Panc1 (cell line): Measurements from ENCODE around the gene PET100. TPM values are rescaled to one million over a fixed set of nuclear protein-coding genes. Genes with fewer than 3 reads are reported as not detected.

Experiments used
- ATAC-seq: fragments of 200-7000 bp; cut with Tn5 transposase; 2 replicates; pipeline ENCODE4 v1.9.1; 2020; ENCODE audit warnings: mild to moderate bottlenecking, moderate library complexity
- BruUV-seq: library from RNA; stranded (reverse); fragments of 400-500 nt; replicated peaks from 2 replicates; lab custom pipeline; 2021; lab: Mats Ljungman, UMichigan
- CTCF ChIA-PET: fragments of 300-600 bp; sonication (Branson Sonifier 250); formaldehyde crosslinking; loops from one replicate; lab custom pipeline; 2022; ENCODE audit warnings: antibody characterized with exemption; lab: Charles Lee
- POLR2A ChIA-PET: fragments of 300-600 bp; sonication (Branson Sonifier 250); formaldehyde crosslinking; loops from one replicate; lab custom pipeline; 2022; ENCODE audit warnings: antibody characterized with exemption; lab: Charles Lee
- DNase-seq: peaks from one replicate; pipeline ENCODE4 v3.0.0-alpha.2; 2010; ENCODE audit warnings: low read depth, low spot score
- H3K27ac ChIP-seq: 2 replicates; pipeline ENCODE4 v1.5.1; 2011; ENCODE audit warnings: mild to moderate bottlenecking, low read length, inconsistent platforms
- H3K27me3 ChIP-seq: fragments of 200-500 bp; sonication (Bioruptor generic); 2 replicates; pipeline ENCODE4 v1.6.0; 2014; ENCODE audit warnings: low read length, inconsistent platforms; ENCODE audit not compliant: control insufficient read depth, insufficient read depth
- H3K36me3 ChIP-seq: fragments of 200-500 bp; sonication (Bioruptor generic); 2 replicates; pipeline ENCODE4 v1.5.1; 2014; ENCODE audit warnings: inconsistent platforms, mild to moderate bottlenecking, low read length, moderate library complexity; ENCODE audit not compliant: control insufficient read depth, insufficient read depth
- H3K4me1 ChIP-seq: 2 replicates; pipeline ENCODE4 v1.5.1; 2011; ENCODE audit warnings: inconsistent platforms, mild to moderate bottlenecking, low read length, moderate library complexity; ENCODE audit not compliant: control insufficient read depth, insufficient read depth
- H3K4me3 ChIP-seq, 2 experiments: 2 replicates each; pipeline ENCODE4 v1.5.1; 2011 to 2012; ENCODE audit warnings: low read depth in 2 of 2, low read length in 2 of 2, mild to moderate bottlenecking in 2 of 2, inconsistent platforms in 1 of 2, moderate library complexity in 1 of 2
- H3K9me3 ChIP-seq: fragments of 200-500 bp; sonication (Bioruptor generic); 2 replicates; pipeline ENCODE4 v1.5.1; 2014; ENCODE audit warnings: low read depth, mild to moderate bottlenecking, inconsistent platforms, low read length, moderate library complexity; ENCODE audit not compliant: control insufficient read depth, insufficient read depth
- CTCF ChIP-seq: fragments of 450-650 bp; IDR thresholded peaks from 2 replicates; pipeline ENCODE4 v1.5.1; 2017; ENCODE audit warnings: mild to moderate bottlenecking
- POLR2AphosphoS5 ChIP-seq: IDR thresholded peaks from 2 replicates; pipeline ENCODE4 v1.6.1; 2012; ENCODE audit warnings: mild to moderate bottlenecking, low read depth, low read length, moderate library complexity
- REST ChIP-seq, 2 experiments: IDR thresholded peaks; 2 replicates each; pipeline ENCODE4 v1.6.1; 2011 to 2012; ENCODE audit warnings: low read depth in 2 of 2, control low read depth in 1 of 2, low read length in 1 of 2, mild to moderate bottlenecking in 1 of 2, moderate library complexity in 1 of 2; ENCODE audit not compliant: insufficient read depth in 1 of 2
- SIN3A ChIP-seq: IDR thresholded peaks from 2 replicates; pipeline ENCODE4 v1.6.1; 2012; ENCODE audit warnings: low read depth, mild to moderate bottlenecking, low read length, moderate library complexity, borderline replicate concordance; ENCODE audit not compliant: insufficient read depth
- TCF7L2 ChIP-seq: IDR thresholded peaks from 2 replicates; pipeline ENCODE4 v1.6.1; 2011; ENCODE audit warnings: mild to moderate bottlenecking, low read depth, low read length, inconsistent platforms
- in situ Hi-C: cut with HindIII; loops from 2 replicates; pipeline ENCODE4 v1.10.0; 2016; ENCODE audit warnings: low sequenced_read_pairs, low pct_unique_long_range_greater_than_20kb
- intact Hi-C: fragments of 100-400 bp; cut with micrococcal nuclease; formaldehyde crosslinking; loops from one replicate; pipeline ENCODE4 v1.10.0; 2022; ENCODE audit not compliant: unreplicated experiment
- total RNA-seq: library from RNA; stranded (reverse); gene quantifications from one replicate; pipeline ENCODE4 v1.2.1, GENCODE V29; 2021; ENCODE audit not compliant: unreplicated experiment

Gene PET100
- total RNA-seq, 1 experiment from 2014 or later: 109 TPM

- Histone ChIP-seq H3K36me3 (no peaks in the 10 kb centered on the region; the same call in 1 of the 2 replicates), H3K27me3 (no peaks in the 10 kb centered on the region), H3K9me3 (no peaks in the 10 kb centered on the region), H3K27ac (no peak within 1 kb of the TSS), H3K4me3 (no peak within 1 kb of the TSS), H3K4me1 (no peaks in the 10 kb centered on the region; the same call in 1 of the 2 replicates)
- ChIA-PET POLR2A (no interaction called here), CTCF (interaction anchor here (0.6 kb wide), 1 partner anchor 123 kb away, joined by 10 read pairs; no protein-coding TSS in a partner anchor)
- intact Hi-C loops (no loop called here), in situ Hi-C loops (no loop called here)
- BruUV-seq: no TSS peak
- no peak for TF ChIP-seq POLR2AphosphoS5
- TF ChIP-seq SIN3A: no peak
- TF ChIP-seq REST (IDR thresholded peaks at IDR 0.05; ENCODE audit: insufficient read depth in 1 of 2, low read depth in 2 of 2, low read length in 1 of 2): no peak
- TF ChIP-seq TCF7L2: no peak
- TF ChIP-seq CTCF: no peak
- ATAC-seq (no peak), DNase-seq (no peak)
Measured at GRCh38 chr19:7676854-7677253, 47.3 kb downstream of the PET100 start, which contains the start of gene MCEMP1. MCEMP1 (plus strand) TSS chr19:7677090; CDS start chr19:7677121, 31 bp downstream.

- no peaks in the 10 kb centered on the region; the same call in 1 of the 2 replicates for H3K36me3 ChIP-seq
- no peak for DNase-seq
- CTCF ChIA-PET: no interaction called here
- H3K9me3 ChIP-seq: no peaks in the 10 kb centered on the region
- H3K4me3 ChIP-seq: no peak overlapping the region
- TF ChIP-seq REST (IDR thresholded peaks at IDR 0.05; ENCODE audit: insufficient read depth in 1 of 2, low read depth in 2 of 2, low read length in 1 of 2) (no peak), SIN3A (no peak), TCF7L2 (no peak), POLR2AphosphoS5 (no peak), CTCF (no peak)
- no TSS peak for BruUV-seq
- POLR2A ChIA-PET: interaction anchor here (0.5 kb wide), 1 partner anchor 48 kb away, joined by 4 read pairs; the partner anchor contains the start of genes PET100 and XAB2
- in situ Hi-C loops (no loop called here), intact Hi-C loops (no loop called here)
- H3K27me3 ChIP-seq: no peaks in the 10 kb centered on the region
- H3K4me1 ChIP-seq: no peaks in the 10 kb centered on the region; the same call in 1 of the 2 replicates
- no peak for ATAC-seq
- no peak overlapping the region for H3K27ac ChIP-seq
Measured at GRCh38 chr19:7677669-7678311, 48.2 kb downstream of the PET100 start.
